ENCODE data around the gene SHCBP1L. TPM values are rescaled to one million over a fixed set of nuclear protein-coding genes. Genes with fewer than 3 reads are reported as not detected.

The SHCBP1L gene
- total RNA-seq (ENCODE audit: insufficient read depth, low replicate concordance), result not detected

- DNase-seq (ENCODE audit: low spot score), result no peak
Measured at GRCh38 chr1:182952677-182953444, at the start of gene SHCBP1L. SHCBP1L (minus strand) TSS chr1:182953166; CDS start chr1:182953133, 33 bp downstream.

DNA sequence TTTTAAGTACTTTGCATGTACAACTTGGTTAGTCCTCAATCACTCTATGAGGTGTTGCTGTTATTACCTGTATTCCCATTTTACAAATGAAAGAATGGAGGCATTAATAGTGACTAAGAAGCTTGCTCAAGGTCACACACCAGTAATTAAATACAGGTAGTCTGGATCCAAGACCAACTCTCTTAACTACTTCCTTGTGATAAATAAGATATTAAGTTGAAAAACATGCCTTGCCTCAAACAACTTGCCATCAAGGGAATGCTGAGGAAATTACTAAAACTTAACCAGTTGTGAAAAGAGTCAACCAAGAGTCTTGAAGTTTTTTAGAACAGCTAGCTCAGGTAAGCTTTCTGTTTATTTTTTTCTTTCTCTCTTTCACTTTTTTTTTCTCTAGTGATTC is 49.3 kb upstream of the SHCBP1L start:
- DNase-seq (ENCODE audit: low spot score), result no peak

DNA sequence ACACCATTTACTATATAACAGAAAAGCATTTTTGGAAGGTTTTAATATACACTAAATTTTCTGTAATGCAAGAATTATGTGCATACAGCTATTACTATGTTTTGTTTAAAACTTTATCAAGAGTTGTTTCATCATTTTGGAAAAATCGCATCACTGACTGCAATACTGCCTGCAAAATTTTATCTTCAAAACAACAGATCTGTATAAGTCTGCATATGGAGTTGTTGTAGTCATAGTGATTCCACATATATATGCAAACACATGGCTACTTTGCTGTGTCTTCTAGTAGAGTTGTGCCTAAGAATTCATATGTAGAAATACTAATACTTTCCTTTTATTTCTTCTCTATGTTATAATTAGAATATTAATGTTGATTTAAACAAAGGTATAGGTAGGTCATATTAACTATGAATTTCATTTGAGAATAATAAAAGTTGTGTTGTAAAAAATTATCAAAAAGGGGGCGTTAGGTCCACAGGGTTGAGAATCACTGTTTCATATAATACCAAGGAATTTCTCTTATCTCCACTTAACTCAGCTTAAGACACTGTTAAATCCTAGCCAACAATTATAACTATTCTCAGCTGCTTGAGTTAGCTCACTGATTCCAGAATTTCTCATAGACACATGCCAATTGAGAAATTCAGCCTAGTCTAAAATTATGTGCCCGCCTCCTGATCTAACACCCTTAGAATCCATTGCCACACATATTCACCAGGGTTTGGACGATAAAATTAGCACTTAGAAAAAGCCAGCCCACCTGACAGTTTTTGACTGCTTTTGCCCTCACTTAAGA is 47.4 kb upstream of the SHCBP1L start:
- DNase-seq (ENCODE audit: low spot score), result peak; percentile 54

DNA sequence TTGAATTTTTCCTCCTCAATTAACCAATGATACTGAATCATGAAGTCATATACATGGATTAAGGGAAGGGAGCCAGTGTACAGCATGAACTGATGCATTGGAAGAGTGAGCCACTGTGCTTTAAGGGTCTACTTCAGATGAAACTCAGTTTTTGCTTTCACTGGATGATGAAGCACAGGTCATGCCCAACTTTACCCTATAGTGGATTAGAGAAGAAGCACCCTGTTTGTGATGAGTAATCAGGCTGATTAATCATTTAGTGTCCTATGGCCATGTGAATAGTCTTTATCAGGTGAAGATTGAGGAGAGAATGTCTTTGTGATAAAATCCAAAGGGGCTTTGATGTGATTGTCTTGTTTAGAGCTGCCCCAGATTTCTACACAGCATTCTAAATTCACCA is 45.5 kb upstream of the SHCBP1L start:
- no peak for DNase-seq (ENCODE audit: low spot score)

- no peak for DNase-seq (ENCODE audit: low spot score)
Measured at GRCh38 chr1:182996816-182997215, 43.9 kb upstream of the SHCBP1L start.

DNA sequence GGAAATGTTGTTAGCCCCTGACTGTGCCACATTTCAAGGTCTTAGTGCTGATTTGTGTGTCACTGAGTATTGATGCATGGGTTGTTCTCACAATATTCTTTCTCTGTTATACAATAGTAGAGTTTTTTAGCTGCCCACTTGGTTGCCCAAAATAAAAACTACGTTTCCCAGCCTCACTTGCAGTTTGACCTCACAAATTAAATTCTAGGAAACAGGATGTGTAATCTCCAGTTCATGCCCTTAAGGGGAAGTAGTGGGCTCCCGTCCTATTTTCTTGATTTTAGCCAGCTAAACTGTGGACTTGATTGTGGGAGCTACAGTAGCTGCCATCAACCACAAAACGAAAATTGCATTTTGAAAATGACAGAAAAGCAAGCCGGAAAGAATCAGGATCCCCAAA is 42.9 kb upstream of the SHCBP1L start:
- no peak for DNase-seq (ENCODE audit: low spot score)

DNA sequence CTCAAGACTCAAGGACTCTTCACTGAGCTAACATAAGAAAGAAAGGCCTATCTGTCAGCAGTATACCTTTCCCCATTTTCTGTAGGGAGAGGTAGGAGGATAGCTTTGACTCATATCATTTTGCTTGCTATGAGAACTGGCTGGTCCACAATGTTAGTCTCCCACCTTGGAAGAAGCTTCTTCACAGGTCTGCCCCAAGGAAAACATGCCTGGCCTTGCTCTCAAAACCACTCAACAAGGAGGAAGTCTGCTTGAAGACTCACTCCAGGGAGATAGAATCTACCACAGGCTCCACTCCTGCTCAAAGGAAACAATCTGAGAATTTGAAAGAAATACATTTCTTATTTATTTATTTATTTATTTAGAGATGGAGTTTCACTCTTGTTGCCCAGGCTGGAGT is 40.8 kb upstream of the SHCBP1L start:
- DNase-seq (ENCODE audit: low spot score), result no peak

DNA sequence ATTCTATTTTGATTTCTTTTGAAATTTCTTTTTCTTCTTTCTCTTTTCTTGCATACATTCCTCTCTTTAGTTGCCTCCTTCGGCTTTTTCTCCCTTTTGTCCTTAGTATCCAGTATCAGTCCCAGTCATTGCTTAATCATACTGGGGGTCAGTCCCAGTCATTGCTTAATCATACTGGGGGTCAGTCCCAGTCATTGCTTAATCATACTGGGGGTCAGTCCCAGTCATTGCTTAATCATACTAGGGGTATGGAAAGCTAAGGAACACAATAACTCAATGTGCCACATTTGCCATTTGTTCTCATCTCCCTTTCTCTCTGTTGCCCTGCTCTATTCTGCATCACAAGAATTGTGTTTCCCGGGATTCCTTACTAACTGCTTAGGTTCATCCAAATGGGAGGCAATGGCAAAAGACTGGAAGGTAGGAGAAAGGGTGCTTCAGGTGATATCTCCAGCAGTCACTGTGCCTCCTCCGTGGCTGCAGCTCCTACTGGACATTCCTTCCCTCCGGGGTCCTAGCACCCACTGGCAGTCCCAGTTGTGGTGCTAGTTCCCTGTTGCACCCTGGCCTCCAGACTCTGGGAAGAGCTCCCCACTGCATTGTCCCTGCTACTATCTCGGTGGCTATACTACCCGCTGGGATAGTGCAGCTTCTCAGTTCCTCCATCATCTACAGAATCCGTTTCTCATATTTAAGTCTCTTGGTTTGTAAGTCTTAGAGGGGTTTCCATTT is 37.6 kb upstream of the SHCBP1L start:
- DNase-seq (ENCODE audit: low spot score), result no peak

DNA sequence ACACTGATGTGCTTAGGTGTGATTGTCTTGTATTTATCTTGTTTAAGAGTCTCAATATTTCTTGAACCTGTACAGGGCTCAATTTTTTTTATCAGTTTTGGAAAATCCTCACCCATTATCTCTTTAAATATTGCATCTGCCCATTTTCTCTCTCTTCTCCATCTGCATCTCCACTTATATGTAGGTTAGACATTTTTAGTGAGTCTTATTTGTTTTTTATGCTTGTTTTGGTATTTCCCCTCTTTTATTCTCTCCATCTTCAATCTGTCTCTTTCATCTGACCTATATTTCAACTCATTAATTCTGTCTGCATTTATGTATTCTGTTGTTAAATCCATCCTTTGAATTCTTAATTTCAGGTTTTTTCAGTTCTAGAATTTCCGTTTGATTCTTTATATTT is 32.9 kb upstream of the SHCBP1L start:
- DNase-seq (ENCODE audit: low spot score), result no peak

- DNase-seq (ENCODE audit: low spot score), result no peak
Measured at GRCh38 chr1:182984621-182985020, 31.7 kb upstream of the SHCBP1L start.

DNA sequence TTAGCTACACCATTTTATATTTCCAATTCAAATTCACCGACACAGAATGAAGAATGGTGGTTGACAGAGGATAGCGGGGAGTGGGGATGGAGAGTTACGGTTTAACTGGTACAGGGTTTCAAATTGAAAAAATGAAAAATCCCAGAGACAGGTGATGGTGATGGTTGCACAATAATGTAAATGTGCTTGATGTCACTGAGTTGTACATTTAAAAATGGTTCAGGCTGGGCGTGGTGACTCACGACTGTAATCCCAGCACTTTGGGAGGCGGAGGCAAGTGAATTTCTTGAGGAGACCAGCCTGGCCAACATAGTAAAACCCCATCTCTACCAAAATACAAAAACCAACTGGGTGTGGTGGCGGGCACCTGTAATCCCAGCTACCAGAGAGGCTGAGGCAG is 31.2 kb upstream of the SHCBP1L start:
- DNase-seq (ENCODE audit: low spot score), result no peak

DNA sequence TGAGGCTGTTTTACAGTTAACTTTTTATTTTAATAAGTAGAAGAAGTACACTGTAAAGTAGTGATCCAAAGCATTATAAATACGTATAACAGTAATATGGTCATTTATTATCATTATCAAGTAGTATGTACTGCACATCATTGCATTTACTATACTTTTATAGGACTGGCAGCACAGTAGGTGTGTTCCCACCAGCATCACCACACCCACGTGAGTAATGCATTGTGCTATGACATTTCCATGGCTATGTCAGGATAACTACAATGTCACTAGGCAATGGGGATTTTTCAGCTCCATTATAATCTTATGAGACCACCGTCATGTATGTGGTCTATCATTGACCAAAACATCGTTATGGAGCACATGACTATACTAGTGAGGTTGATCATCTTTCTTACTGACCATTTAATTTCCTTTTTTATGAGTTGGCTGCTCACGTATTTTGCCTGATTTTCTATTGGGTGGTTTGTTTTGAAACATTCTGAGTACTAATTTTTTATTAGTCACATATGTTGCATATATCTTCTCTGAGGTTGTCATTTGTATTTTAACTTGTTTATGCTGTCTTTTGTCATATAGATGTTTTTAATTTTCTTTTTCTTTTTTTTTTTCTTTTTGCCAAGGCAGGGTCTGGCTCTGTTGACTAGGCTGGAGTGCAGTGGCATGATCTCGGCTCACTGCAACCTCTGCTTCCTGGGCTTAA is 25.3 kb upstream of the SHCBP1L start:
- no peak for DNase-seq (ENCODE audit: low spot score)

GRCh38 chr1:182977480-182977879 is 24.5 kb upstream of the SHCBP1L start:
- DNase-seq (ENCODE audit: low spot score), result no peak

DNA sequence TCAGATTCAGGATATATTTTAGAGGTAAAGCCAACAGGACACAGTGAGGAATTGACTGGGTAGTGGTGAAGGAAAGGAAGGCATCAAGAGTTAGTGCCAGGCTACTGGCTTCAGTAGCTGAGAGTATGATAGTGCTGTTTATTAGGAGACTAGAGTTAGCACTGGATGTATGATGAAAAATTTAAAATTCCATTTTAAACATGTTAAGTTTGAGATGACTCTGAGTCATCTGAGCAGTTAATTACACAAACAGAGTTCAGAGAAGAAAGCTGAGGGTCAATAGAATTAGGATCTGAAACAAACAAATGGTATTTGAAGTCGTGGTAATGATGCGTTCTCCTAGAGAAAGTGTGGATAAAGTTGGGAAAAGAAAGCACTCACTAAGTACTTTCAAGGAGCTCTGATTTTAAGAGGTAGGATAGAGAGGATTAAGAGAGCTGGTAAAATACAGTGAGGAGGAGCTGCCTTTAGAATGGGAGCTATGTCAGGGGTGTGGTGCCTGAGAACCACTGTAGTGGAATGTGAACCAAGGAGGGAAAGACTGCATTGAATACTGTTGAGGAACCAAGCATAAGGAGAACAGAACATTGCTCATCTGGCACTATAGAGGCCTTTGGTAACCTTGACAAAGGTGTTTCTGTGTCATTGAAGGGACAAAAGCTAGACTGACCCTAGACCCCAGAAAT is 21.7 kb upstream of the SHCBP1L start:
- no peak for DNase-seq (ENCODE audit: low spot score)

DNA sequence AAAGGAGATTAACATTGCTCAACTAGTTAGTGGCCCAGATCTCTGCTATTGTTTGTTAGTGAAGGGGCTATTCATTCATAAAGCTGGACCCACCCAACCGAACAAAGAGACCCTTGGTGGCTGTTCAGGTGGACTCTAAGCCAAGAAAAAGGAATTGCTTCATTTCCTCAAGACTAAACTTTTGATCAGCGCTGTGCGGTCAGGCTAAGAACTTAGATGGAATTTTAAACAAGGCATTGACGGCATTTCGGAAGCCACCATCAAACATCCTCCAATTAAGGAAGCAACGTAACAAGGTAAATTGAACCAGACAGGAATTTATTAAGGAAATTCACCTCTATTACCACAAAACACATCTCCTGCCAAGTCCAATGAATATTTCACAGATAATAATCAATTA is 19.9 kb upstream of the SHCBP1L start:
- no peak for DNase-seq (ENCODE audit: low spot score)

- no peak for DNase-seq (ENCODE audit: low spot score)
Measured at GRCh38 chr1:182972231-182972630, 19.3 kb upstream of the SHCBP1L start.

- DNase-seq (ENCODE audit: low spot score), result no peak
Measured at GRCh38 chr1:182971219-182971618, 18.3 kb upstream of the SHCBP1L start.

DNA sequence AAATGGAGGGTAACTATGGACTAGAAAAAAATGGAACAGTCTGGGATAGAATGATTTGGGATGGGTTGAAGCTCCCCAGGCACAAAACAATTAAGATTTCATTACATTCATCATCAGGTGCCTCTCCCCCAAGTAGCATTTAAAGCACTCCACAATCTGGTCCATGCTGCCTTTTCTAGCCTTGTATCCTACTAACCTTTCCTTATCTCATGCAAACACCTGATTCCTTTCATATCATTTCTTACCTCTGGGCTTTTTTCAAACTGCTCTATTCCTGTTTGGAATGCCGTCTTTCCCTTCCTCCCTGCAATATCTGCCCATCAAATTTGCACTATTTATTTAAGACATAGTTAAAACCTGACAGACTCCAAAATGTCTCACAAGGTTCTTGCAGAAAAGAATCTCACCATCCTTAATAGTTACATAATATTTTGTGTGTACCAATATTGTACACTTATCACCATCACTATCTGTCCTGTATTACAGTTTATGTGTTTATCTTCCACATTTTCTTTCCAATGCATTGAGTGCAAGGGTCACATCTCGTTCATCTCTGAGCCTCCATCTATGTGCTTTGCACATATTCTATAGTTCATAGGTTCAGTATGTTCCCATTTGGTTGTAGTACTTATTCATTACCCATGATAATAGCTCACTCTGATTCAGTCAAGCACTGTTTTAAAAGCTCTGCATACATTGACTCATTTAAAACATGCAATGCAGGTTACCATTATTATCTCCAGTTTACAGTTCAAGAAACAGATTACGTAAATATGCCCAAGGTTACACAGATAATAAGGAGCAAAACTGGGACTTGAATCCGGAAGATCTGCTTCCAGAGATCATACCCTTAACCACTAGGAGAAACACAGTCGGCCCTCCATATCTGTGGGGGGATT is 16.1 kb upstream of the SHCBP1L start:
- DNase-seq (ENCODE audit: low spot score), result no peak

- peak; percentile 54 for DNase-seq (ENCODE audit: low spot score)
Measured at GRCh38 chr1:182968151-182968741, 15.3 kb upstream of the SHCBP1L start.

- no peak for DNase-seq (ENCODE audit: low spot score)
Measured at GRCh38 chr1:182965861-182966260, 12.9 kb upstream of the SHCBP1L start.
